AG04449 (cell line): Measurements from ENCODE around the gene PFKP.
"Not testable (repeated sequence)": the region's sequence is repeated elsewhere in the genome, so short reads cannot be mapped to it uniquely, and the experiment has no call there.

Experiments used
- CTCF ChIA-PET: fragments of 350-600 bp; formaldehyde crosslinking; extraction: SDS; loops from one replicate; lab custom pipeline; 2021; ENCODE audit warnings: antibody characterized with exemption; lab: Yijun Ruan, JAX
- POLR2A ChIA-PET: fragments of 400-600, 350-600 bp; formaldehyde crosslinking; extraction: SDS; loops from one replicate; lab custom pipeline; 2020; ENCODE audit warnings: antibody characterized with exemption, inconsistent platforms; lab: Yijun Ruan, JAX
- DNase-seq: peaks from one replicate; pipeline ENCODE4 v3.0.0-alpha.2; 2010; ENCODE audit warnings: low read depth, low spot score
- H3K4me3 ChIP-seq: 2 replicates; pipeline ENCODE4 v1.5.1; 2011; ENCODE audit warnings: low read depth, mild to moderate bottlenecking, control low read depth, low read length
- CTCF ChIP-seq: IDR thresholded peaks from one replicate; pipeline ENCODE4 v1.5.1; 2011; ENCODE audit warnings: mild to moderate bottlenecking, moderate library complexity, low read length, control low read depth, inconsistent platforms; ENCODE audit not compliant: insufficient read depth; ENCODE audit errors: missing control alignments

PFKP gene

DNA sequence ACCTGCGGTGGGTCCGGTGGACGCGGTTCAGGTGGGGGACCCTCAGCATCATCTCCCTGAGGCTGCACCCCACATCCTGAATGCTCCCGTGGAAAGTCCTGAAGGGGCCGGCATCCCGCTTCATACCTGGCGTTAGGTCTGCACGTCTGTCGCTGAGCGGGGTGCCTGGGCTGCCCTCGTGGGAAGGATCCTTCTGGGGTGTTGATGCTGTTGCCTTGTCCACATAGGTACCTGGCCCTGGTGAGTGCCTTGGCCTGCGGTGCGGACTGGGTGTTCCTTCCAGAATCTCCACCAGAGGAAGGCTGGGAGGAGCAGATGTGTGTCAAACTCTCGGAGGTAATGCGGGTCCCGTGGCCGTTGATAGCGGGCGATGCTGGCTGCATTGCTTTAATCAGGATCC is 37.8 kb downstream of the PFKP start:
- no peak overlapping the region for H3K4me3 ChIP-seq
- CTCF ChIA-PET: interaction anchor here (1.0 kb wide), 1 partner anchor 13 kb away, joined by 3 read pairs; no protein-coding TSS in a partner anchor
- no peak for DNase-seq
- POLR2A ChIA-PET: no interaction called here
- no peak for TF ChIP-seq CTCF

DNA sequence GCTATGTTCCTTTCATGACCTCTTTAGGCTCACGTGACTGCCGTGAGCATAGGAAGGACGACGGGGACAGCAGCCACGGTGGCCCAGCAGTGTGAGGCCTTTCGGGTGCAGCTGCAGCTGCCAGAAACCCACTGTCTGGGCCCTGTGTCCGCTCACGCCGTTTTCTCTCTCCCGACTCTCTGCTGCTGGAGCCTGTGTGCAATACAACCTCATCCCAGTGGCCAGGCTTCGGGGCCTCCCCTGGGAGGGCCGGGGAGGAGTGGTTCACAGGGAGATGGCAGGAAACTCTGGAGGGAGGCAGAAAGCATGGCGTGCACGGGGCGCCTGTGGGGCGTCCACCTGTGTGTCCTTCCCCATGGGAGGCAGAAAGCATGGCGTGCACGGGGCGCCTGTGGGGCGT is 38.6 kb downstream of the PFKP start:
- no peak overlapping the region for H3K4me3 ChIP-seq
- ChIA-PET POLR2A (no interaction called here), CTCF (no interaction called here)
- no peak for TF ChIP-seq CTCF
- no peak for DNase-seq

DNA sequence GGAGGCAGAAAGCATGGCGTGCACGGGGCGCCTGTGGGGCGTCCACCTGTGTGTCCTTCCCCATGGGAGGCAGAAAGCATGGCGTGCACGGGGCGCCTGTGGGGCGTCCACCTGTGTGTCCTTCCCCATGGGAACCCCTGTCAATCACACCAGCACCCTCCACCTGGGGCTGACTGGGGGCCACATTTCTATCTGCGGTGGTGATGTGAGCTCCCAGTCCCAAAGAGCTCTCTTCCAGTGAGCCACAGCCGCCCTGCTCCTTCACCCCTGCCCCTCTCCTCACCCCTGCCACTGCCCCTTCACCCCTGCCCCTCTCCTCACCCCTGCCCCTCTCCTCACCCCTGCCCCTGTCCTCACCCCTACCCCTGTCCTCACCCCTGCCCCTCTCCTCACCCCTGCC is 39.0 kb downstream of the PFKP start:
- H3K4me3 ChIP-seq, POLR2A ChIA-PET, DNase-seq: not testable (repeated sequence)
- CTCF ChIA-PET: interaction anchor here (1.1 to 2.4 kb wide), 2 partner anchors 12 to 14 kb away, joined by 6 to 8 read pairs; no protein-coding TSS in a partner anchor

GRCh38 chr10:3106928-3107425 is 39.6 kb downstream of the PFKP start:
- CTCF ChIA-PET: interaction anchor here (1.1 to 2.4 kb wide), 2 partner anchors 12 to 14 kb away, joined by 6 to 8 read pairs; no protein-coding TSS in a partner anchor
- POLR2A ChIA-PET: no interaction called here
- DNase-seq: no peak
- TF ChIP-seq CTCF: no peak
- H3K4me3 ChIP-seq: no peak overlapping the region

DNA sequence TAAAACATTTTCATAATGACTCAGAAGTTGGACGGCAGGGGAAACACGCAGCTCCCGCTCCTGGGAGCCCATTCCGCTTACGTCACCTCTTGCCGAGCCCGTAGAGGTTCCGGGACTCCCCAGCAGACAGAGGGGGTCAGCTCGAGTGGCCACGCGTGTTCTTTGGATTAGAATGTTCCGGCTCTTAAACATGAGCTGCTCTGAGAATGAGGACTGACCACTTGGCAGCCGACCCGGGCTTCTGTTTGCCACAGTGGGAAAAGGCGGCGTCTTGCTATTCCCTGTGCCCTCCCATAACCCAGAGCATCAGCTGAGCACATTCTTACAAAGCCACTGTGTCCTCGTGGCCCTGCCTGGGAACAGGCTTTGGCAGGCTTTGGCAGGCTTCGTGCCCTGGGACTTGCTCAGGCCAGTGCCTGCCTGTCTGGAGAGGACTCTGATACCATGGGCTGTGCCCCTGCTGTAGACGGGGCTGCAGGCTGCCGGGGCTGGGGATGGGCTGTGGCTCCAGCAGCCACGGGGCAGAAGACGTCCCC is 40.1 kb downstream of the PFKP start:
- no peak overlapping the region for H3K4me3 ChIP-seq
- ChIA-PET POLR2A (no interaction called here), CTCF (interaction anchor here (1.1 to 2.4 kb wide), 3 partner anchors 11 to 13 kb away, joined by 3 to 8 read pairs (median 6); no protein-coding TSS in a partner anchor)
- TF ChIP-seq CTCF: no peak
- DNase-seq: no peak

DNA sequence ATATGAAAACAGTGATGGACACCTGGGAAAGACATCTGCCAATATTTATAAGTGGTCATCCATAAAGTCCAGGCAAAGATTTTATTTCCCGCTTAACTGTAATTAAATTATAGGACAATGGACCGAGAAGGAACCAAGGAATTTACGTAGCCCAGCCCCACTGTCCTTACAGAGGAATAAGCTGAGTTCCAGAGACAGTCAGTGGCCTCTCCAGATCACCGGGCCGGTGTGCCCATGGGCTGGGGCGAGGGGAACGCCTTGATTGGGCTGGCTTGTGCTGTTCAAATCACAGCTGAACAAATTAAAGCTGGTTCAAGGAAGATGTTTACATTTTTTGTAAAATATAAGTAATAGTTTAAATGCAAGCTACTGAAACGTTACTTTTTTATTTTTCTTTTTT is 40.7 kb downstream of the PFKP start:
- CTCF ChIA-PET: interaction anchor here (1.2 to 2.4 kb wide), 3 partner anchors 11 to 16 kb away, joined by 3 to 8 read pairs (median 3); no protein-coding TSS in a partner anchor

More for the DNA sequence above, 40.7 kb downstream of the PFKP start:
- DNase-seq: no peak
- POLR2A ChIA-PET: no interaction called here
- no peak for TF ChIP-seq CTCF
- no peak overlapping the region for H3K4me3 ChIP-seq
